ENCODE data around the gene CPED1.

CPED1 gene

DNA sequence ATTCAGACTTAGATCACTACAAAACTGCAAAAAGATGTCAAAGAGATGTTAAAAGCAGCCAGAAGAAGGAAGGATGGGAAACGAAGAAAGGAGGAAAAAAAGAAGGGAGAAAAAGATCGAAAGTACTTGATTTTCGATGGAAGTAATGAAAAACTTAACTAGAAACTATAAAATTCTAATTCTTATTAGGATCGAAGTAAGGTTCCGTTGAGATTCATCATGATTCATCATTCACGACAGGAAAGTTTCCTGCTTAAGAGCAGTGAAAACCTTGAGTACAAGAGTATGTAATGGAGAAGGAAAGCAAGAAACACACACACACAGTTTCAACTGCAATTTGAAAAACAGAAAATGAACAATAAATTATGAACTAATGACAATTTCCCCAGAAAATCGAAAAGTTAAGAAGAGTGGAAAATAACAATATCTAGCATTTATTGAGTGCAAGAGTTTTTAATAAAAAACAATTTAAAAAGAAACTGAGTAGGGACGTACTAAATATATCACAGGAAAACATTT, 39.1 kb upstream of the CPED1 start:
- TF ChIP-seq, protein P1, sequence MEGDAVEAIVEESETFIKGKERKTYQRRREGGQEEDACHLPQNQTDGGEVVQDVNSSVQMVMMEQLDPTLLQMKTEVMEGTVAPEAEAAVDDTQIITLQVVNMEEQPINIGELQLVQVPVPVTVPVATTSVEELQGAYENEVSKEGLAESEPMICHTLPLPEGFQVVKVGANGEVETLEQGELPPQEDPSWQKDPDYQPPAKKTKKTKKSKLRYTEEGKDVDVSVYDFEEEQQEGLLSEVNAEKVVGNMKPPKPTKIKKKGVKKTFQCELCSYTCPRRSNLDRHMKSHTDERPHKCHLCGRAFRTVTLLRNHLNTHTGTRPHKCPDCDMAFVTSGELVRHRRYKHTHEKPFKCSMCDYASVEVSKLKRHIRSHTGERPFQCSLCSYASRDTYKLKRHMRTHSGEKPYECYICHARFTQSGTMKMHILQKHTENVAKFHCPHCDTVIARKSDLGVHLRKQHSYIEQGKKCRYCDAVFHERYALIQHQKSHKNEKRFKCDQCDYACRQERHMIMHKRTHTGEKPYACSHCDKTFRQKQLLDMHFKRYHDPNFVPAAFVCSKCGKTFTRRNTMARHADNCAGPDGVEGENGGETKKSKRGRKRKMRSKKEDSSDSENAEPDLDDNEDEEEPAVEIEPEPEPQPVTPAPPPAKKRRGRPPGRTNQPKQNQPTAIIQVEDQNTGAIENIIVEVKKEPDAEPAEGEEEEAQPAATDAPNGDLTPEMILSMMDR (IDR thresholded peaks at IDR 0.05) = no peak

DNA sequence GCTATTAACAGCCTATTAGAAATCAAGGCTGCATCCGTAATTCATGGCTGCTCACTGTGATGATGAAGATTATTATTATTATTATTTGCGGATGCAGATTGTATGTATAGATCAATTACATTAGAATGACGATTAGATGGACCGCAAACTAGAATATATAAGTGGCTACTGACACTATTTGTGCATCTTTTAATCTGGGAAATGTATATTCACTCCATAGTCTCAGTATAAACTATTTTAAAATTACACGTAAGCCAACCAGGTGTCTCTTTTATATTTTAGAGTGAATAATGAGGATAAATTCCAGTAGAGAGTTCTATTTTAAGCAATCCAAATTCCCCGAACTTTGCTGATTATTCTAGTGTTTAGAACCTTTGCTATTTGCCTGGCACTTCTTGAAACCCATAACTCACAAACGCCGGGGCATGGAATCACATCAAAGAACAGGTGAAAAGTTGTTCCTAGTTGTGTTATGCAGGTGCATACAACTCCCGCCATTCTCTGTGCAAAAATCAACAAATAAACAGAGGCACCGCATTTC, 38.4 kb upstream of the CPED1 start:
- TF ChIP-seq, protein P1 (IDR thresholded peaks at IDR 0.05) = no peak

DNA sequence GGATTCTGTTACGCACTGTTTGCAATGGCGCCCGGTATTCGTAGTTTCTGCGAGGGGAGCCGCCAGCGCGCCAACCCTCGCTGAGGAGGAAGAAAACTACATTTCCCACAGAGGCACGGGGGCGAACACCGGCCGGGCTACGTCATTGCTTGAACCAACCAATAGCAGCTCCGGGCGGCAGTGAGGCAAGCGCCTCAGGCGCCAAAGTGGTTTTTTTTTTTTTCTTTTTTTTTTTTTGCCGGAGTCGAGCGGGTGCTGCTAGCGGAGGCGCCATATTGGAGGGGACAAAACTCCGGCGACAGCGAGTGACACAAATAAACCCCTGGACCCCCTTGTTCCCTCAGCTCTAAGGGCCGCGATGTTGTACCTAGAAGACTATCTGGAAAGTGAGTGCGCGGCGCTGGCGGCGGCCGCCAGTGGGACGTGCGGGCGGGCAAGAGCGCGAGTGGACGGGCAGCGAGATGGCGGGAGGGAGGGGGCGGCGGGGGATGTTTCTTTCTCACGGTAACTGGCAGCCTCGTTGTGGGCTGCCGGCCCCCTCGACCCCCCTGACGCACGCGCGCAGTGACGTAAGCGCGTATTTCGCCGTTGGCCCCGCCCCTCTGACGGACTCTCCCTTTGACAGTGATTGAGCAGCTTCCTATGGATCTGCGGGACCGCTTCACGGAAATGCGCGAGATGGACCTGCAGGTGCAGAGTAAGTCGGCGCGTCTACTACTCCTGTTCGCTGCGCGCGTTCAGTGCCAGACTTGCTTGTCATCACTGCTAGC, 37.8 kb upstream of the CPED1 start, which contains the start of gene ING3:
Gene ING3 (plus strand): TSS at position 239 of the 770 bp plus-strand sequence. CDS start 120 bp downstream, at position 359.
- TF ChIP-seq, protein P1 (IDR thresholded peaks at IDR 0.05) = no peak

DNA sequence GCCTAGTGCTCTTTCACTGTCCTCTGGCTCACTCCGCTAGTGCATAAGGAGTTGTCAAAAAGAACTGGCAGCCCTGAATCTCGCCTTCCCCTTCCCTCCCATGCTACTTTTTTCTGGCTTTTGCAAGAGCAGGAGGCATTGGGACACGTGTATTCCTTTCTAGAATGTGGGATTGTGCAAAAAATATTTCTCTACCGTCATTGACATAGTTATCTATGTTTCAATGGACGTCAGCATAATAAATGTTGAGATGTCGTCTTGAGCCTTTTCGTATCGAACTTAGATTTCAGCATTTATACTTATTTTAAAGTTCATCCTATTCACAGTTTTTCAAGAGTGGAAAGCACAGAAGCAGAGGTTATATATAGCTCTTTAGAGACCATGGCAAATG, 37.2 kb upstream of the CPED1 start:
- TF ChIP-seq, protein P1 (IDR thresholded peaks at IDR 0.05) = no peak

DNA sequence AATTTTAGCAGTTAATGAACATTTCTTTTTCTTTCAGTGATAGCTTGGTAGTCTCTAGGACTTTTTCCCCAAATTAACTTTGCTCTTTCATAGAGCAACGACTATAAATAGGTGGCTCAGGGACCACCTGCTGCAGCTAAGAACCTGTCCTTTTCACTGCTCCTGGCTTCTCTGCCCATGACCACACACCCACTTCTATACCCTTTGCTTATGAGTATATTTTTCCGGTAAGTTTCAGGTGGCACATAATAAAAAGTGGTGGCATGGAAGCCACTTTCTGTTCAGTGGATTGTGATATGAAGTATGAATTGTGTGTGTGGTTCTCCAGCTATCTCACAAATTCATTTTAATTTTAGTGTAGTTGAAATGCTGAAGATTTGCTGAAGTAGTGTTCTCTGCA, 36.7 kb upstream of the CPED1 start:
- TF ChIP-seq, protein P1 (IDR thresholded peaks at IDR 0.05) = no peak

DNA sequence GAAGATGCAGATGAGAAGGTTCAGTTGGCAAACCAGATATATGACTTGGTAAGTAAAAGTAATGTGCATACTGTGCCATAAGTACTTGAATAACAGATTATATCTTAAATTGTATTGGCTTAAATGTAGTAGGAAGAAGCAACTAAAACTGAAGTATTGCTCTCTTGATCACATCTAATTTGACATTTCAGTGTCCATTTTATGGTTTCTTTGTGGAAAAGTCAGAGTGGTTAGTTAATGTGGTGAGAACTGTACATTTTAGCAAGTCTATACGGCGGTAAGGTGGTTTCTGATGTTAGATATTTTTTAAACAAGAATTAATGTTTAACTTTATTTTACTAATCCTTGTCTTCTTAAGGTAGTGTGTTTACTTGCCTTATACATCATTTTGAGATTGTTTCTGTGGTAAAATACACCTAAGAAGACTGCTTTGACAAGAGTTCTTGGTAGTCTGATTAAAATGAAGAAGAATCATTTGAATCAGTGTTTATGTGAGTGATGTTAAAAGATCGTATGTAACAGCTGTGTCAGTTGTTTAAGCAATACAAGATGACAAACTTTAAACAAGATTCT, 32.8 kb upstream of the CPED1 start:
- TF ChIP-seq, protein P1 (IDR thresholded peaks at IDR 0.05) = no peak

DNA sequence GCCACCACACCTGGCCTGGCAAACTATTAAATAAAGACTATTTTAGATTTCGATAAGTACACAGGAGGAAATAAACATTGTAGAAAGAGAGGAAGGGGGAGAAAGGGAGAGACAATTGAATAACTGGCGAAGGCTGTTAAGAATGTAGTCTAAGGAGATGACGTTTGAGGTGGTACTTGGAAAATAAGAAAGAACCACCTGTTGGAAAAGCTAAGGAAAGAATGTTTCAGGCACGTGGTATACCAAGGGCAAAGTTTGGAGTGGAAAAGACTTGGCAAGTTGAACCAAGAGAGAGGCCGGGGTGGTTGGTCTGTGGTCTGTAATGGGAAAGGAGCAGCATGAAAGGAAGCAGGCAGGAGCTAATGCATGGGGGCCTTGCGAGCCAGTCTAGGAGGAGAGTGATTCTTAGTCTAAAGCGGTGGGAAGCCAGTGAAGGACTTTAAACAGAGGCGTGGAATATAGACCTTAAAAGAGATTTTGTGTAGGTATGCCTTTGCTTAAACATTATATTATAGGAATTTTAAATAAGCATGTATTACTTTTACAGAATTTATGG, 28.5 kb upstream of the CPED1 start:
- TF ChIP-seq, protein P1 (IDR thresholded peaks at IDR 0.05) = no peak

All from LNCAP (cell line).